Ovary (tissue), 3 donors: ENCODE measurements around the gene C4A.

Experiments
- EP300 ChIP-seq: sonication (generic); formaldehyde crosslinking; IDR thresholded peaks from one replicate; pipeline ENCODE4 v1.6.1; 2017; ENCODE audit warnings: antibody characterized with exemption
- TF ChIP-seq, protein P1 (sequence below), 3 donors: fragments of 450-650 bp in 2 of 3; fragments of 200-600 bp in 1 of 3; IDR thresholded peaks; one replicate each; pipeline versions ENCODE4 v1.5.1 to v1.8.0; 2016 to 2022; ENCODE audit warnings: antibody characterized with exemption in 3 of 3, mild to moderate bottlenecking in 1 of 3
- donor health status: DM: no; HTN: no; CAD: no.

DNA sequence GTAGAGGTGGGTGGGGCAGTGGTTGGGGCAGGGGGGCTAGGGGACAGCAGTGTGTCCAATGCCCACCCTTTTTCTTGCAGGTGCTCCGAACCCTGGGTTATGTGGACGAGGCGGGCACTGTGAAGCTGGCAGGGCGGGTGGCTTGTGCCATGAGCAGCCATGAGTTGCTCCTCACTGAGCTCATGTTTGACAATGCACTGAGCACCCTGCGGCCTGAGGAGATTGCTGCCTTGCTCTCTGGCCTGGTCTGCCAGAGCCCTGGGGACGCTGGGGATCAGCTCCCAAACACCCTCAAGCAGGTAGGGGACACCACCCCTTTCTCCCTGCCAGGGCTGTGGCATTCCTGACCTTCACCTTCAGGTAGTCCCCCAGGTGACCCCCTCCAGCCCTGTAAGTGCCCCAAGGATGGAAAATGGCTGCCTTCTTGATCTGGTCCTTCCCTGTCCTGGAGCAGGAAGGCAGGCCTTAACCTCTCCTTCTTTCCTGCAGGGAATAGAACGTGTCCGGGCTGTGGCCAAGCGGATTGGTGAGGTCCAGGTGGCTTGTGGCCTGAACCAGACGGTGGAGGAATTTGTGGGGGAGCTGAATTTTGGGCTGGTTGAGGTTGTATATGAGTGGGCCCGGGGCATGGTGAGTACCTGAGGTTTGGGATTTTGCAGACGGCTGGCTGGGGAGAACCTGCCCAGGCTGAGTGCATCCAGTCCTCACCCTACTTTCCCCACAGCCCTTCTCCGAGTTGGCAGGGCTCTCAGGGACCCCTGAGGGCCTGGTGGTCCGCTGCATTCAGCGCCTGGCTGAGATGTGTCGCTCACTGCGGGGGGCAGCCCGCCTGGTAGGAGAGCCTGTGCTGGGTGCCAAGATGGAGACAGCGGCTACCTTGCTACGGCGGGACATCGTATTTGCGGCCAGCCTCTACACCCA, 12.8 kb upstream of the C4A start:
- TF ChIP-seq, protein P1, sequence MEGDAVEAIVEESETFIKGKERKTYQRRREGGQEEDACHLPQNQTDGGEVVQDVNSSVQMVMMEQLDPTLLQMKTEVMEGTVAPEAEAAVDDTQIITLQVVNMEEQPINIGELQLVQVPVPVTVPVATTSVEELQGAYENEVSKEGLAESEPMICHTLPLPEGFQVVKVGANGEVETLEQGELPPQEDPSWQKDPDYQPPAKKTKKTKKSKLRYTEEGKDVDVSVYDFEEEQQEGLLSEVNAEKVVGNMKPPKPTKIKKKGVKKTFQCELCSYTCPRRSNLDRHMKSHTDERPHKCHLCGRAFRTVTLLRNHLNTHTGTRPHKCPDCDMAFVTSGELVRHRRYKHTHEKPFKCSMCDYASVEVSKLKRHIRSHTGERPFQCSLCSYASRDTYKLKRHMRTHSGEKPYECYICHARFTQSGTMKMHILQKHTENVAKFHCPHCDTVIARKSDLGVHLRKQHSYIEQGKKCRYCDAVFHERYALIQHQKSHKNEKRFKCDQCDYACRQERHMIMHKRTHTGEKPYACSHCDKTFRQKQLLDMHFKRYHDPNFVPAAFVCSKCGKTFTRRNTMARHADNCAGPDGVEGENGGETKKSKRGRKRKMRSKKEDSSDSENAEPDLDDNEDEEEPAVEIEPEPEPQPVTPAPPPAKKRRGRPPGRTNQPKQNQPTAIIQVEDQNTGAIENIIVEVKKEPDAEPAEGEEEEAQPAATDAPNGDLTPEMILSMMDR (IDR thresholded peaks at IDR 0.05), result no peak
- no peak for TF ChIP-seq EP300
